ENCODE results near the gene VWF. TPM values are rescaled to one million over a fixed set of nuclear protein-coding genes. Genes with fewer than 3 reads are reported as not detected.

The VWF gene
- total and polyA plus RNA-seq, 10 of the 15 experiments (the other 5 are each of a cell fraction or from before 2014, with no cell fraction given), result 0.08 to 0.23 TPM; not detected in 8

DNA sequence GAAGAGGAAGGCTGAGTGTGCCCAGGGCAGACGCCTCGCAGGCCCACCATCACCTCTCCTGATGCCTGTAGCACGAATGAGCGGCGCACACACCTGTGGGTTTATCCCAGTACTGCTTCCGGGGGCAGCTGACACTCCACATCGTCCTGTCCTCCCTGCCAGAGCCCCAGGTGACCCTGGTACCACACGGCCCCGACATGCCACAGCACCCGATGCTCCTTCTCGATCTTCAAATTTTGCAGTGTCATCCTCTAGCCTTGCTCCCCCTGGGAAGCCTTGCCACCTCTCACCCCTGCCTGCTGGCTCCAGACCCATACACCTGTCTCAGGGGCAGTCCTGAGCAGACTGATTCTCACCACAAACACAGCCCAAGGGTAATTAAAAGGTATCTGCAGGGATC is 220.0 kb downstream of the VWF start (continued):
- no peak for TF ChIP-seq NFYA (IDR thresholded peaks at IDR 0.05; ENCODE audit: borderline replicate concordance, low read depth, low read length)

DNA sequence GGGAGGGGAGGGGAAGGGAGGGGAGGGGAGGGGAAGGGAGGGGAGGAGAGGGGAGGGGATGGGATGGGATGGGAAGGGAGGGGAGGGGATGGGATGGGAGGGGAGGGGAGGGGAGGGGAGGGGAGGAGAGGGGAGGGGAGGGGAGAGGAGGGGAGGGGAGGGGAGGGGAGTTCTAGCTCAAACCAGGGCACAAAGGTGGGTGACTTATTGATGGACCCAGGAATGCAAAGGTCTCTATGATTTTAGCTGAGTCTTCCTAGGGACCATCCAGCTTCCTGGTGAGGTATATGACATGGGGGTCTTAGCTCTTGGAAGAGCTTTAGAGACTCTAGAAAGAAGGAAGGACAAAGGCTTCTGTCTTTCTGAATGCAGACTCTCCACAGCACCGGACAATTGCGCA is 221.7 kb downstream of the VWF start:
- in situ Hi-C loops (cut with MboI), result no loop called here
- no peak for ATAC-seq
- H3K4me3 ChIP-seq, result no peak overlapping the region
- ChIA-PET POLR2A (no interaction called here), CTCF (interaction anchor here (1.1 kb wide), 1 partner anchor 158 kb away, joined by 3 read pairs; no protein-coding TSS in a partner anchor), RAD21 (ENCODE audit: unreplicated experiment) (no interaction called here), SMC1A (ENCODE audit: uncharacterized antibody, unreplicated experiment) (interaction anchor here (0.6 kb wide), 1 partner anchor 47 kb away, joined by 3 read pairs; no protein-coding TSS in a partner anchor)
- no peak overlapping the region for H3K4me2 ChIP-seq (ENCODE audit: control insufficient read depth, insufficient read depth)
- 95% methylated on average over 2 of the region's 2 CpGs for WGBS (ENCODE audit: insufficient coverage, insufficient replicate concordance, low lambda C conversion rate, missing lambda C conversion rate)
- H3K27me3 ChIP-seq (replicated peaks in 1 of 2; ENCODE audit: control insufficient read depth in 2 of 2, insufficient read depth in 2 of 2, low read length in 1 of 2), result peaks cover 3 to 4% of the 10 kb centered on the region in 2 experiments; a peak in 2 of 4 replicates
- no peak overlapping the region for H3K27ac ChIP-seq (ENCODE audit: control insufficient read depth, insufficient read depth)
- no TSS peak for BruUV-seq (replicated peaks)
- no peak for DNase-seq (ENCODE audit: low read depth, low spot score)
- no peak overlapping the region for H2AFZ ChIP-seq (ENCODE audit: control insufficient read depth, low read depth, low read length)
- no peaks in the 10 kb centered on the region for H3K36me3 ChIP-seq (ENCODE audit: control insufficient read depth in 2 of 2, insufficient read depth in 2 of 2, low read length in 1 of 2)
- H4K20me1 ChIP-seq (ENCODE audit: control insufficient read depth, insufficient read depth), result no peaks in the 10 kb centered on the region
- no peak for FAIRE-seq
- H3K9ac ChIP-seq (ENCODE audit: control insufficient read depth, insufficient read depth, low read length), result no peak overlapping the region
- TF ChIP-seq, protein P1, sequence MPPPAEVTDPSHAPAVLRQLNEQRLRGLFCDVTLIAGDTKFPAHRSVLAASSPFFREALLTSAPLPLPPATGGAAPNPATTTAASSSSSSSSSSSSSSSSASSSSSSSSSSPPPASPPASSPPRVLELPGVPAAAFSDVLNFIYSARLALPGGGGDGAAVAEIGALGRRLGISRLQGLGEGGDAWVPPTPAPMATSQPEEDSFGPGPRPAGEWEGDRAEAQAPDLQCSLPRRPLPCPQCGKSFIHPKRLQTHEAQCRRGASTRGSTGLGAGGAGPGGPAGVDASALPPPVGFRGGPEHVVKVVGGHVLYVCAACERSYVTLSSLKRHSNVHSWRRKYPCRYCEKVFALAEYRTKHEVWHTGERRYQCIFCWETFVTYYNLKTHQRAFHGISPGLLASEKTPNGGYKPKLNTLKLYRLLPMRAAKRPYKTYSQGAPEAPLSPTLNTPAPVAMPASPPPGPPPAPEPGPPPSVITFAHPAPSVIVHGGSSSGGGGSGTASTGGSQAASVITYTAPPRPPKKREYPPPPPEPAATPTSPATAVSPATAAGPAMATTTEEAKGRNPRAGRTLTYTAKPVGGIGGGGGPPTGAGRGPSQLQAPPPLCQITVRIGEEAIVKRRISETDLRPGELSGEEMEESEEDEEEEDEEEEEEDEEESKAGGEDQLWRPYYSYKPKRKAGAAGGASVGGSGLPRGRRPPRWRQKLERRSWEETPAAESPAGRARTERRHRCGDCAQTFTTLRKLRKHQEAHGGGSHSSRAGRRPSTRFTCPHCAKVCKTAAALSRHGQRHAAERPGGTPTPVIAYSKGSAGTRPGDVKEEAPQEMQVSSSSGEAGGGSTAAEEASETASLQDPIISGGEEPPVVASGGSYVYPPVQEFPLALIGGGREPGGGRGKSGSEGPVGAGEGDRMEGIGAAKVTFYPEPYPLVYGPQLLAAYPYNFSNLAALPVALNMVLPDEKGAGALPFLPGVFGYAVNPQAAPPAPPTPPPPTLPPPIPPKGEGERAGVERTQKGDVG (CRISPR knock-in tag; IDR thresholded peaks at IDR 0.05), result no peak
- no peak for TF ChIP-seq MTA2 (IDR thresholded peaks at IDR 0.05; ENCODE audit: low read depth)
- no peak for TF ChIP-seq HDAC6 (IDR thresholded peaks at IDR 0.05; ENCODE audit: unreplicated experiment)
- no peak for TF ChIP-seq BACH1 (IDR thresholded peaks at IDR 0.05; ENCODE audit: borderline replicate concordance)
- no peak for TF ChIP-seq KDM1A (IDR thresholded peaks at IDR 0.05; ENCODE audit: borderline replicate concordance)
- TF ChIP-seq MTA3 (IDR thresholded peaks at IDR 0.05; ENCODE audit: borderline replicate concordance, low read length), result no peak
- TF ChIP-seq, protein P2, sequence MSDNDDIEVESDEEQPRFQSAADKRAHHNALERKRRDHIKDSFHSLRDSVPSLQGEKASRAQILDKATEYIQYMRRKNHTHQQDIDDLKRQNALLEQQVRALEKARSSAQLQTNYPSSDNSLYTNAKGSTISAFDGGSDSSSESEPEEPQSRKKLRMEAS (IDR thresholded peaks at IDR 0.05; ENCODE audit: low read depth, low read length), result no peak
- TF ChIP-seq FOXM1 (IDR thresholded peaks at IDR 0.05; ENCODE audit: low read depth, low read length), result no peak
- no peaks in the 10 kb centered on the region for H3K79me2 ChIP-seq (ENCODE audit: control insufficient read depth, insufficient read depth, low read length)
- intact Hi-C loops (cut with micrococcal nuclease; ENCODE audit: unreplicated experiment), result no loop called here
- H3K4me1 ChIP-seq (ENCODE audit: control insufficient read depth, insufficient read depth, low read length), result no peaks in the 10 kb centered on the region
- H3K9me3 ChIP-seq (replicated peaks; ENCODE audit: control insufficient read depth, insufficient read depth, low read length), result no peaks in the 10 kb centered on the region
